Right renal pelvis (tissue), 4 donors: ENCODE measurements around the gene DLX2. TPM values are rescaled to one million over a fixed set of nuclear protein-coding genes. Genes with fewer than 3 reads are reported as not detected.

ENCODE experiments used
- DNase-seq, 4 donors: peaks; one replicate each; pipeline ENCODE4 v3.0.0-alpha.2; 2013; ENCODE audit warnings: low read depth in 4 of 4, low spot score in 3 of 4, missing footprints in 1 of 4
- polyA plus RNA-seq, 4 donors: library from polyadenylated mRNA; unstranded; fragments of 120-200 nt; gene quantifications; one replicate each; pipeline ENCODE4 v1.2.1, GENCODE V29; 2013; ENCODE audit not compliant: insufficient read length in 4 of 4

DLX2 gene
- polyA plus RNA-seq, 4 donors, result 0.08 to 0.25 (median 0.11) TPM

DNA sequence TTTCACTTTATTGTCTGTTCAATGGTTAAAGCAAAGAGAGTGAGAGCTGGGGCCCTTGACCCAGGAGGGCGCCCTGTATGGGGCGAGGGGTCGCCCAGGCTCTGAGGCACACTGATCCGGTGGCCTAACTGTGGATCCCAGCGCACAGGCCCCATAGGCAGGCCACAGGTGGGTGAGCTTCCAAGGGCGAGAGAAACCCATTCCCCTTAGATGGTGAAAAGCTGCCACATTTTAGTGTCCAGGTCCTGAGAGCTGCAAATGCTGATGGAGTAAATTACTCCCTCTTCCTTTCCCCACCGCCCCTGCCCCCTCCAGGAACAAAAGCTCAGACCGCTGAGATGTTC lies 5.9 kb upstream of the DLX2 start:
- no peak for DNase-seq

DNA sequence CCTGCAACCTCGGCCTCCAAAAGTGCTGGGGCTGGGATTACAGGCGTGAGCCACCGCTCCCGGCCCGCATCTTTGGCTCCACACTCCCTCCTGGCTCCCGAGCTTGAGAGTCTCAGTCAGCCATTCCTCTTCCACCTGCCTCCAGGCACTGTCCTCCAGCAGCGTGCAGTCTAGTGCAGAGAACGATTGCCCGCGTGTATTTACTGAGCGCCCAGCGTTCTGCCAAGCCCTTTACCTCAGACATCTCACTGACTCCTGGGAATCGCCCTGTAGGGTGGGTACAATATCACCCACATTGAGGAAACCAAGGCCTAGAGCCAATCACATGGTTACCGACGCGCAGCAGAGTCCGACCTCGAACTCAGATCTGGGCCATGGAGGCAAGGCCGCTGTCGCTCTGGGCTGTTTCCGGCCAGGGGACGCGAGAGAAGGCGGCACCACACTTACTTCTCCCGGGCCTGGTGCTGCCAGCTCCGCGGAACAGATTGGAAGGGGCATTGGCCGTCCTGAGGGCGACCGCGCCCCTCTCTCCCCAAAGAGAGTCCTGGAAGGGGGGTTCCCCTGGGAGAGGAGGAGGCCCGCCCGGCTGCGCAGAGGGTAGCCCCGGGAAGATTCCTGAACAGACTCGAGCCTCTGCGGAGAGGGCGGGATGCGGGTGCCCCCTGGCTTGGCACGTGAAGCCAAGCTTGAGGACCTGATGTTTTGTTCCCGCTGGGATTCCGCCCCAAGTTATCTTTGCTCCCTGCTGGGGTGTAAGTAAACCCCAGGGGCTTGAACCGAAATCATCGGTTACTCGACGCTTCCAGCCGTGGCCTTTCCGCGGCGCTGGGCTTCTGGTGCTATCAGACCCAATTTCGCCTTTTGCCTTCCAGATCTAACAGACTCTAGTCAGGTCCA lies 5.2 kb upstream of the DLX2 start:
- DNase-seq, result no peak

- no peak for DNase-seq
Measured at GRCh38 chr2:172106108-172106961, 3.6 kb upstream of the DLX2 start.

DNA sequence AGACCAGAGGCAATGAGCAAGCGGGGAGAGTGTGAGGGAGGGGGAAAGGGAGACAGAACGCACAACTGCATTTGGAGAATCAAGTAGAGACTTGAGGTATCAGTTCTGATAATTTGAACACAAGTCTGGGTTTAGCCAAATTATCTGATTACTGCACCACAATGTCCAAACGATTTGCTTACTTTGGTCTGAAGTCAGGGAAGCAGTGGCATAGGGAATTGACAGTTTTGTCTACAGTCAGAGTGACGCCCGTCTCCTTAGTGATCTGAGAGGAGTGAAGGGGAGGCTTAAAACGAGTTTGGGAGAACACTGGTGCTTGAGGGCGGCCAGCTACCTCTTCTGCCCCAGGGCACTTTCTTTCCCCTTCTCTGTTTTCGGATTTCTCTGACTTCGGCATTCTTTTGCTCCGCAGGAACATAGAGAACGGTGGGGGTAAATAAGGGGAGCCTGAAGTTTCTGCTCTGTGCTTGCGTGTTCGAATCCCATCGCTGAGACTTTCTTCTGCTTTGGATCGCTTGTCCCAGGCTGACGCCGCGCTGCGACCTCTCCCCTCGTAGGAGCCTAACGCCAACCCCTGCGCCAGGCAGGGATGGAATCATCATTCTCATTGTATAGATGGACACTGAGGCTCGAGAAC lies 2.9 kb upstream of the DLX2 start:
- DNase-seq, result no peak

DNA sequence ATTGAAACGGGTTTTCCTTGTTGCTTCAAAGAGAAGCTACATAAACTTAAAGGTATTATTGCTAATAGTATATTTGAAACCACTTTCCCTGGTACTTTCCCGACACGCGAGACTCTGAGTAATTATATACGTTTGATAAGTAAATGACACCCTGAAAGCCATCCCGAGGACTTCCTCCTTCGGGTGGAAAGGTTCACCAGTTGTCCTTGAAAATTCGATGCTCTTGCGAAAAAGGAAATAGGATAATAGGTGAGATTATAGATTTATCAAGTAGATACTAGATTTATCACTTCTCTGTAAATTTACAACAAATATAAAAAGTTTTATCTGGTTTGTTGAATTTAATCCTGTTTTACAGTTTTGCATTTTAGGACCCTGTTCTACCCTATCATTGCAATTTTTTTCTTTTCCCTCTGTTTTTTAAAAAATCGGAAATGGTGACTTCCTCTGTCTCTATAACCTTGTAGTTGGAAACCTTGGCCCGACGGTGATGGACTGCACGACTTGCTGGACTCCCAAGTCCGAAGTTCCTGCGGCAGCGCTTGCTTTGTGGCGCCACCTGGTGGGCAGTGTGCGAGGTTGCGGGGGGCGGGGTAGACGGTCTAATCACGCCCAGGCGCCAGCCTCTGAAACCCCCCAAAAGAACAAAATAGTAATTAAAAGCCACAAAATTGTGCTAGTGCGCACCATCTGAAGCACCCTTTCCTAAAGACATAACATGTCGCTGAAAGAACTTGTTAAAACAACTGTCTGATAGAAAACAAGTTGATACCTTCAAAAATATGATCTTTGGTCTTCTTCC lies 972 bp upstream of the DLX2 start:
- peak; percentile 73 to 79 (median 75) for DNase-seq

- no peak for DNase-seq
Measured at GRCh38 chr2:172101821-172102390, 794 bp downstream of the DLX2 start.

DNA sequence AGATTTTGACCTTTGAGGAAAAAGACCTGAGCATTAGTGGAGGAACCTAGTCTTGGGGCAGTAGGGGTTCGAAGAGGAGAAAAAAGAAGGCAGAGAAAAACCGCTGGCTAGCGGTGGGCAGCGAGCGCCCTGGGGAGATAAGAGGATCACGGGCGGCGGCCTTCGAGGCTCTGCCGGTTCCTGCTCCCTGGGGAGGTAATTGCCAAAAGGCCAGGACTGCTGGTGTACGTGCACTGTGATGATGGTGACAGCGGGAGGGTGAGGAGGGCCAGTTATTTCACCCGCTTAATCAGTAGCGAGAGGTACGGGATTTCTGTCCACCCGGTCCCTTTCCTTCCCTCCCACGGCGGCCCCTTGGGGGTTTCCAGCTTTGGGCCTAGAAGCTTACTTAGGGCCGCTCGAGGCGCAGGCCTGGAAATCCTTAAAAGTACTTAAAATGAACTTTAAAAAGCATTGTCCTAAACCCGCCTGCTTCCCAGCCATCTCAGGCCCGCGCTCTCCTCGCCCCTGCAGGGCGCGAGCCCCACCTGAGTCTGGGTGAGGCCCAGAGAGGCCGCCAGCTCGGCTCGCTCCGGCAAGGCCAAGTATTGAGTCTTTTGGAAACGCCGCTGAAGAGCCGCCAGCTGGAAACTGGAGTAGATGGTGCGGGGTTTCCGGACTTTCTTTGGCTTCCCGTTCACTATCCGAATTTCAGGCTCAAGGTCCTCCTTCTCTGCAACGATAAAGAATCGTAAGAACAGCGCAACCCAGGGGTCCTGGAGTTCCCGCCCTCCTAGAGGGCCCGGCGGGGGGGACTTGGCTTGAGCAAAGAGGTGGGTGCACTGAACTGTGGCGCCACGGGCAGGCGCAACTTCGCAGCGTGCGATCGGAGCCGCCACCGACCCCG lies 1.5 kb downstream of the DLX2 start:
- no peak for DNase-seq

GRCh38 chr2:172100080-172100934 lies 2.4 kb downstream of the DLX2 start:
- no peak for DNase-seq

DNA sequence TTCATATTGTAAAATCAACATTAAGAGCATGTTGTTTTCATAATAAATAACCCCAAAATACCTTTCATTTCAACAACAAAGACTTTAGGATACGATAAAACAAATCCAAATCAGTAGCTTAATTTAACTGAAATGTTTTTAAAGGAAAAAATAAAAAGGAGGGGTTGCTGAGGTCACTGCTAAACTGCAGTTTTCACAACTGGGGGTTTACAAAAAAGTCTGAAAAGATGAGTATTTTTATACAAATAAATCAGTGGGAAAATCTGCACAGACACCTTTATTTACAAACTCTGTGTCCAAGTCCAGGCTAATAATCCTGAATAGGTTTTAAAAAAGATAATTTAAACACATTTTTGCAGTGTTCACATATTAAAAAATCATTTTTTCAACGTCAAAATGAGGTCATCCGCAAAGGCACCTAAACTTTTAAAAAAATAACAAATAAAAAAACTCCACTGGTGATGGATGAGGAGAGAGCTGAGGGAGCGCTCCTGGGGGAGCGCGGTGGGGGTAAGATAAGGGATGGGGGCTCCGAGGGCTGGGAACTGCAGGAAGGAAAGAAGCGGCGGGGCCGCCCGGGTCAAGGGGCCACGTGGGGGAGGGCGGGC lies 3.1 kb downstream of the DLX2 start:
- no peak for DNase-seq

DNA sequence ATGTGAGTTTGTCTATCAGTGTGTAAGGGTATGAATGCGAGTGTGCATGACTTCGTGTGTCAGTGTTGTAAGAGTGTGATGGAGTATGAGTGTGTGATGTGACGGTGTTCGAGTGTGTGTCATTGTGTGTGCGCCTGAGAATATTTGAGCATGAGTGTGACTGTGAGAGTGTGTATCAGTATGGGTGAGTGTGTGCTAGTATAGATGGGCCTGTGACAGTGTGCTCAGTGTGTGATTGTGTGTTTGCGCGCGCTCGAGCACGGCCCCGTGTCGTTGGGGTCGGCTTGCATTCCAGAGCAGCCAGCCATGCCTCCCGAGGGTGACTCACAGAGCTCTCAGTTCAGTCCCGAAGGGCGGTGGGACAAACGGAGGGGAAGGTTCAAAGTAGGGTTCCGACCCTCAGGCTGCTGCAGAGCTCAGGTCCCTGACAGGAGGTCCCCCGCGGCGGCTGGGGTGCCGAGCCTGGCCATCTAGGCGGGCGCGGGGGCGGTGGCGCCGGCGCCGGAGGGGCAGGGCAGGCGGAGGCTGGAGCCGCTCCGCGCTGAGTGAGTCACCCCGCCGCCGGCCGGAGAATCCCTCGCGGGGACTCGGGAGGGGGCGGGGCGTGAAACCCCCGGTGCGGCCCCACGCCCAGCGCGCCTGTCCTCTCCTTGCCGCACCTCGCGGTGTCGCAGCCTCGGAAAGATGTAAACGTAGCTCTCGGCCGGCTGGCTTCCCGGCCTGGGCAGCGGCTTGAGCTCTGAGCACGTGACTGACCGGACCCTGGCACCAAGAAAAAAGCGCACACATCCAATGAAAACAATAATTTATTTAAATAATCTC lies 3.8 kb downstream of the DLX2 start:
- peak in 1 of 4 donors; percentile 35 for DNase-seq

DNA sequence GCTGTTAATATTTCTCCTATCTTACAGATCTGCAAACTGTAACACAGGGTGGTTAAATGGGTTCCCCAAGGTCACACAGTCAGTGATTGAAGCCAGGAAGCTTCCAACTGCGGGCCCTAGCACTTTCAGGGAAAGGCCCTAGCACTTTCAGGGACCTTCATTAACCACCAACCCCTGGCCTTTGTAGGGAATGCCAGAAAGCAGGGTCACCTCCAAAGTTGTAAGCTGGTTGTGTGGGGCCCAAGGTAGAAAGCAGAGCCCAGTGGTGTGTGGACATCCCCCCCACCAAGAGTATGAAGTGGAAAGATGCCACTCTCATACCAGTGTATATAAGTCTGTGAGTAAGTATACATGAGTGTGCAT lies 4.4 kb downstream of the DLX2 start:
- no peak for DNase-seq

GRCh38 chr2:172097557-172098131 lies 5.1 kb downstream of the DLX2 start:
- no peak for DNase-seq

DNA sequence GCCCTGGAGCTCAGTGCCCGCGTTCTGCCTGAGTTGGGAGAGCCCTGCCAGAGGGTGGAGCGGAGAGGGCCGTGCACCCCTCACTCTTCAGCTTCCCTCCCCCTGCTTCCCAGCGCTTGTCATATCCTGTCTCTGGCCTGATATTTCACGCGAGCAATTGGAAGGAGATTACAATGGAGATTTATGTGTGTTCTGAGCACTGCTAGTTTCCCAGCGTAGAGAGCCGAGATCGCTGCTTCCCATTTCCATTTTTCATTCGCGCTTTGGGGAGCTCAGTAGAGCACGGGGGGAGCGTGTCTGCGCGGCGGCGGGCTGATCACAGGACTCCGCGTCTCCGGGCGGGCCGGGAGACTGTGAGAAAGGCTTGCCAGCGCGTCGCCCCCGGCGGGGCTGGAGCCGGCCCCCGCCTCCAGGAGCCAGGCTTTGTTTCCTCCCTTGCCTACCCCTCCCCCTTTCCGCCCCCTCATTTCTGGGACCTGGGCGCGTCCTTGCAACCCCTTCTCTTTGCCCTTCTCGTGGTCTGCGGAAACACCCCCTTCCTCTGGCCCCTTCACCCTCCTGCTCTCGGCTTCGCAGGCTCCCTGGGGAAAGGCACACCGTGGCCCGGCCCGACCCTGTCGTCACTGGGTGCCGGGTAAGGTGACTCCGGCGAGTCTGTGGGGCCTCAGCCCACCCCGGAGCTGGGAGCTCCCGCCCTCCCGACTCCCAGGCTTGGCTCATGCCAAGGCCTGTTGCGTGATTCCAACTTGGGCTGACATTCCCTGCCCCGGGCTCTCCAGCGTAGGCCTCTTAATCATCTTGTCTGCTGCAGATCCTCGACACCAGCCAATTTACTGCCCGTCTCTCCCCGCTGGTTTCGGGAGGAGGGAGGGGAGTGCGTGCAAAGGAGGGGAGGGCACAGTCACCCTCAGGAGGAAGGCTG lies 5.8 kb downstream of the DLX2 start:
- peak in 1 of 4 donors; percentile 23 for DNase-seq

GRCh38 chr2:172095905-172096625 lies 6.6 kb downstream of the DLX2 start:
- peak in 1 of 4 donors; percentile 32 for DNase-seq
